SU-DHL-6 (cell line): ENCODE results near the gene CDC123.

Experiments
- H2AFZ ChIP-seq: fragments of 200-600 bp; sonication (generic); 2 replicates; pipeline ENCODE4 v1.6.1; 2014; ENCODE audit warnings: low read depth, mild to moderate bottlenecking, moderate library complexity, mixed read lengths, antibody characterized with exemption, low read length; ENCODE audit not compliant: severe bottlenecking
- H3F3A ChIP-seq: fragments of 200-600 bp; shearing (Covaris generic); 2 replicates; pipeline ENCODE4 v1.6.0; 2016; ENCODE audit warnings: antibody characterized with exemption, mild to moderate bottlenecking; ENCODE audit not compliant: insufficient read depth
- H3K27ac ChIP-seq: fragments of 200-600 bp; sonication (generic); 2 replicates; pipeline ENCODE4 v1.5.1; 2016; ENCODE audit warnings: low read depth, mild to moderate bottlenecking, low read length, moderate library complexity, mixed read lengths
- H3K27me3 ChIP-seq: fragments of 200-600 bp; sonication (generic), shearing (Covaris generic); 2 replicates; pipeline ENCODE4 v1.6.0; 2014; ENCODE audit warnings: mild to moderate bottlenecking, low read length
- H3K36me3 ChIP-seq: fragments of 200-600 bp; sonication (generic); 2 replicates; pipeline ENCODE4 v1.6.1; 2014; ENCODE audit warnings: mild to moderate bottlenecking, low read length, mixed read lengths
- H3K4me2 ChIP-seq: fragments of 300-600, 200-600 bp; shearing (Covaris generic), sonication (generic); 2 replicates; pipeline ENCODE4 v1.6.0; 2014; ENCODE audit warnings: low read length, low read depth, mild to moderate bottlenecking; ENCODE audit not compliant: poor library complexity, severe bottlenecking
- H3K4me3 ChIP-seq: fragments of 200-600 bp; sonication (generic); 2 replicates; pipeline ENCODE4 v1.5.1; 2014; ENCODE audit warnings: antibody characterized with exemption, low read length, mild to moderate bottlenecking, mixed read lengths; ENCODE audit not compliant: insufficient read depth, poor library complexity, severe bottlenecking
- H3K79me2 ChIP-seq: fragments of 200-600 bp; sonication (generic); 2 replicates; pipeline ENCODE4 v1.6.1; 2014; ENCODE audit warnings: mild to moderate bottlenecking, low read length, moderate library complexity; ENCODE audit not compliant: insufficient read depth
- H3K9ac ChIP-seq: fragments of 200-600 bp; sonication (generic); 2 replicates; pipeline ENCODE4 v1.7.0; 2014; ENCODE audit warnings: mild to moderate bottlenecking, low read length
- H3K9me2 ChIP-seq: fragments of 200-600 bp; sonication (generic); replicated peaks from 2 replicates; pipeline ENCODE4 v1.6.1; 2014; ENCODE audit warnings: low read length; ENCODE audit not compliant: insufficient read depth
- H3K9me3 ChIP-seq: fragments of 200-600 bp; sonication (generic); 2 replicates; pipeline ENCODE4 v1.6.1; 2014; ENCODE audit warnings: low read length, mixed read lengths; ENCODE audit not compliant: insufficient read depth
- H4K20me1 ChIP-seq: fragments of 200-600 bp; sonication (generic); 2 replicates; pipeline ENCODE4 v1.6.1; 2014; ENCODE audit warnings: low read depth, mild to moderate bottlenecking, antibody characterized with exemption, low read length, moderate library complexity, mixed read lengths
- EZH2phosphoT487 ChIP-seq: fragments of 200-600 bp; sonication (generic), shearing (Covaris generic); conservative IDR thresholded peaks from 2 replicates; pipeline ENCODE4 v1.6.1; 2018; ENCODE audit warnings: mild to moderate bottlenecking, antibody characterized with exemption, low read length, moderate library complexity, mixed read lengths
- TF ChIP-seq, protein P1 (sequence below): fragments of 200-600 bp; sonication (generic); IDR thresholded peaks from one replicate; pipeline ENCODE4 v1.5.1; 2017; ENCODE audit warnings: antibody characterized with exemption, mild to moderate bottlenecking, low read length, moderate library complexity; ENCODE audit not compliant: insufficient read depth, poor library complexity, severe bottlenecking

The CDC123 gene

DNA sequence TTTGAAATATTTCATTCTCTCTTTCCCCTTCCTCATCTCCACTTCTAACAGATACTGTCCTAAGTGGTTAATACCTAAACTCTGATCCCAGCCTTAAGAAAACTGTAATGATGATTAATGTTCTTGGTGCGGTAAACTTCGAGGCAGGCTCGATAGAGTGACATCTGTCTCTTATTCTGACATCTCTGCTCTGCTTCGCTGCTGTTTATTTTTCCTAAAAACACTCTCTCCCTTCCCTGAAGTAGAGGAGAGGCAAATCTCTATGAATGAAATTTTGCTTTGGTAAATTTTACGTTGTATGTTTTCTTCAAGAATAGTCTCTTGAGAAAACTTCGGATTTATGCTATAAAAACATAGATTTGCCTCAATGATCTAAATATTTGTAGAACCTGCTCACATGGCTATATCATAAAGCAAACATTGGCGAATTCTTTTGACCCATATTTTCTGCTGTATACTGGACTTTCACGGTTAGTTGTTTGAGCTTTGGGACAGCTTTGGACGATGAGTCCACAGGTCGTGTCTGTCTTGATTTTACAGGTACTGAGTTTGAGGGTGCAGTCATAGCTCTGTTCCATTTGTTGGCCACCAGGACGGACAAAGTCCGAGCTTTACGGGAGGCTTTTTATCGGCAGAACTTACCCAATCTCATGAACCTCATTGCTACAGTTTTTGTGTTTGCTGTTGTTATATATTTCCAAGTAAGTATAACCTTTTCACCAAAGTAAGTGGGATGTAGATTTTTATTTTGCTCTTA is 39.4 kb upstream of the CDC123 start:
- no peaks in the 10 kb centered on the region for H3K9me2 ChIP-seq
- H3K4me3 ChIP-seq, result no peak overlapping the region
- H3K79me2 ChIP-seq, result no peaks in the 10 kb centered on the region
- no peaks in the 10 kb centered on the region for H3K27me3 ChIP-seq
- H3F3A ChIP-seq, result no peaks in the 10 kb centered on the region
- no peak for TF ChIP-seq EZH2phosphoT487
- TF ChIP-seq, protein P1, sequence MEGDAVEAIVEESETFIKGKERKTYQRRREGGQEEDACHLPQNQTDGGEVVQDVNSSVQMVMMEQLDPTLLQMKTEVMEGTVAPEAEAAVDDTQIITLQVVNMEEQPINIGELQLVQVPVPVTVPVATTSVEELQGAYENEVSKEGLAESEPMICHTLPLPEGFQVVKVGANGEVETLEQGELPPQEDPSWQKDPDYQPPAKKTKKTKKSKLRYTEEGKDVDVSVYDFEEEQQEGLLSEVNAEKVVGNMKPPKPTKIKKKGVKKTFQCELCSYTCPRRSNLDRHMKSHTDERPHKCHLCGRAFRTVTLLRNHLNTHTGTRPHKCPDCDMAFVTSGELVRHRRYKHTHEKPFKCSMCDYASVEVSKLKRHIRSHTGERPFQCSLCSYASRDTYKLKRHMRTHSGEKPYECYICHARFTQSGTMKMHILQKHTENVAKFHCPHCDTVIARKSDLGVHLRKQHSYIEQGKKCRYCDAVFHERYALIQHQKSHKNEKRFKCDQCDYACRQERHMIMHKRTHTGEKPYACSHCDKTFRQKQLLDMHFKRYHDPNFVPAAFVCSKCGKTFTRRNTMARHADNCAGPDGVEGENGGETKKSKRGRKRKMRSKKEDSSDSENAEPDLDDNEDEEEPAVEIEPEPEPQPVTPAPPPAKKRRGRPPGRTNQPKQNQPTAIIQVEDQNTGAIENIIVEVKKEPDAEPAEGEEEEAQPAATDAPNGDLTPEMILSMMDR, result no peak
- H3K27ac ChIP-seq, result no peak overlapping the region
- no peak overlapping the region for H2AFZ ChIP-seq
- no peaks in the 10 kb centered on the region for H3K9me3 ChIP-seq
- H3K9ac ChIP-seq, result no peak overlapping the region
- peaks cover 3% of the 10 kb centered on the region; the same call in 1 of the 2 replicates for H3K36me3 ChIP-seq
- H4K20me1 ChIP-seq, result no peaks in the 10 kb centered on the region
- H3K4me2 ChIP-seq, result no peak overlapping the region

DNA sequence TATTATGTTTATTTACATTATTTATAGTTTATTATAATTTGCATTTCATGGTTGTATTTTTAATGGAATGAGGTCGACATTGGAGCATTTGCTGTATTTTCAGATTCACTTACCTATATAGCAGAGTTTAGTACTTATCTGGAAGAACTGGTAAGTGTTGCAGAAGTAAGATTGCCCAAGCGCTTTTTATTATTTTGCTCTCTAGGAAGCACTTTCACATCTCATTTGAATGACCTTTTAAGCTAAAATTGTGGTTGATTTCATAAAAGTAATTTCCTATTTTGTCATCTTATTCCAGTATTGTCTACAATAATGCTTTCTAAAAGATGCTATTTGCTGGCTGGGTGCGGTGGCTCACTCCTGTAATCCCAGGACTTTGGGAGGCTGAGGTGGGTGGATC is 37.9 kb upstream of the CDC123 start:
- Histone ChIP-seq H3K9ac (no peak overlapping the region), H3K4me2 (no peak overlapping the region), H3K79me2 (no peaks in the 10 kb centered on the region), H4K20me1 (no peaks in the 10 kb centered on the region), H3K27me3 (no peaks in the 10 kb centered on the region), H3K4me3 (no peak overlapping the region), H2AFZ (no peak overlapping the region), H3F3A (no peaks in the 10 kb centered on the region; the same call in 1 of the 2 replicates), H3K36me3 (peaks cover 3% of the 10 kb centered on the region; the same call in 1 of the 2 replicates), H3K9me2 (no peaks in the 10 kb centered on the region), H3K27ac (no peak overlapping the region), H3K9me3 (no peaks in the 10 kb centered on the region)
- TF ChIP-seq, protein P1, result no peak
- TF ChIP-seq EZH2phosphoT487, result no peak

GRCh38 chr10:12160664-12161063 is 35.3 kb upstream of the CDC123 start:
- no peak overlapping the region for H3K27ac ChIP-seq
- no peak overlapping the region for H3K4me2 ChIP-seq
- no peak overlapping the region for H3K4me3 ChIP-seq
- no peaks in the 10 kb centered on the region for H4K20me1 ChIP-seq
- TF ChIP-seq, protein P1, result no peak
- no peak for TF ChIP-seq EZH2phosphoT487
- H3K9ac ChIP-seq, result no peak overlapping the region
- H3K9me3 ChIP-seq, result no peaks in the 10 kb centered on the region
- H3K79me2 ChIP-seq, result no peaks in the 10 kb centered on the region
- H2AFZ ChIP-seq, result no peak overlapping the region
- peaks cover 3% of the 10 kb centered on the region; the same call in 1 of the 2 replicates for H3K36me3 ChIP-seq
- no peaks in the 10 kb centered on the region; the same call in 1 of the 2 replicates for H3F3A ChIP-seq
- H3K9me2 ChIP-seq, result no peaks in the 10 kb centered on the region
- no peaks in the 10 kb centered on the region for H3K27me3 ChIP-seq
